Right hindlimb (tissue), 1 donor: ENCODE data around the gene C1orf105.

ENCODE experiments used
- DNase-seq: peaks from one replicate; pipeline ENCODE4 v3.0.0-alpha.2; 2018

The C1orf105 gene

DNA sequence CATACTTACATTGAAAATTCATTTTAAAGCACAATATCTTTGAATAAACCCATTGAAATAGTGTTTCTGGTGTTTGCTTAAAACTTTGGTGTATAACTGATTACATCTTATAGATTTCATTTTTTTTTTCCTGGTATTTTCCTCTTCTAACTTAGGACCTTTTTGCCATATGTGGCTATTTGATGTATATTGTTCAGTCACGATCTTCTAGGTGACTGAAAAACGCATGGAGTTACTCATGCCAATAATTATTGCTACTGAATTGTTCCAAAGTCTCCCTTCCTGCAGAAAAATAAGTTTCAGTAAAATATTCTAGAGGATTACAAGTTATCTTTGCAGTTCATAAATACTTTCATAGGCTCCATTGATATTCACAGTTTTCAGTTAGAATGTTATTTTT, 22.9 kb upstream of the C1orf105 start:
- DNase-seq: no peak

DNA sequence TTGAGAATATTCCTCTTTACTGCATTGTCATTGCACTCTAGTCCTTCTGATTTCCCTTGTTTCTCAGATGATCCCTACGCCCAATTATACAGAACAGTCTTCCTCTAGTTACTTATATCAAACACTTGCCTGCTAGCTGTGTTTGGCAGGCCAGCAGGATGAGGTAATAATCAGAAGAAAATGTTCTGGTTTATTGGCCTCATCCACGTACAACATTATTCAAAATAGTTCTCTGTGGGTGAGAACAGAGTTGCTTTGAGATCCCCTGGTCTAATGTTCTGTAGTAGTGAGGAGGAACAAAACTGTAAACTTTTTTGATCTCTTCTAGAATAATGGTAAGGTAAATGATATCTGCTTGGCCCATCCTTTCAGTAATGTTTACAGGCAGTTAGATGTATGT, 22.3 kb upstream of the C1orf105 start:
- DNase-seq: no peak

DNA sequence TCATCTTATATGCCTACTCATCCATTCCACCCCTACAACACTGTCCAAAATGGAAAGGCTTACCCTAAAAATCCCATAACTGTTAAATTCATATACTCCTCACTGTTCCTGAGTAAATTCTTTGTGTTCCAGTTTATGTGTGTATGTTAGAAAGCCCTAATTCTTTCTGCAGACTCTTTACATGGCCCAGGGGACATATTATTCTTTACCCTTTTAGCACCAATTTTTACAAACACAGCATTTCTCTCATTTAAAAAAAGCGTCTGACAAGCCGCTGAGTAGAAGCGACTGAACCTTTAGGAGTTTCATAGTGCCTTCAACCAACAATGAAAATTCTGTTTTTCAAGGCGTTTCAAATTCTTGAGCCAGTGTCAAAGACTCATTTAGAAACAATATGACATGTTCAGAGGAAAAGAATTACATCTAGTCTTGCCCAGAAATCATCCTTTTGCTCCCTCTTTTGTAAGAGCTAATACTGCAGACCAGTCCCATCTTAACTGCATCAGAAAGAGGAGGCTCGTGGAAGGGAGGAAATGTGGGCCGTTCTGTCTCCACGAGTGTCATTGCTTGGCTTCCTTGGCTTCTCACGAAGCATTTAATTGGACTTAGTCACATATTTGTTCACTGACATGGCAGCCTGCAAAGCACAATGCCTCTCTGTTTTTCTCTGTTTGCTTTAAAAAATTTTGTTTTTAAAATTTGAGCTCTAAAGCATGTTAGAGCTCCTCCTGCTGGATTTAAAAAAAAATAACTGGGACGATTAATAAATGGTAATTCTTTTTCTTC, 21.3 kb upstream of the C1orf105 start:
- peak; percentile 87 for DNase-seq

DNA sequence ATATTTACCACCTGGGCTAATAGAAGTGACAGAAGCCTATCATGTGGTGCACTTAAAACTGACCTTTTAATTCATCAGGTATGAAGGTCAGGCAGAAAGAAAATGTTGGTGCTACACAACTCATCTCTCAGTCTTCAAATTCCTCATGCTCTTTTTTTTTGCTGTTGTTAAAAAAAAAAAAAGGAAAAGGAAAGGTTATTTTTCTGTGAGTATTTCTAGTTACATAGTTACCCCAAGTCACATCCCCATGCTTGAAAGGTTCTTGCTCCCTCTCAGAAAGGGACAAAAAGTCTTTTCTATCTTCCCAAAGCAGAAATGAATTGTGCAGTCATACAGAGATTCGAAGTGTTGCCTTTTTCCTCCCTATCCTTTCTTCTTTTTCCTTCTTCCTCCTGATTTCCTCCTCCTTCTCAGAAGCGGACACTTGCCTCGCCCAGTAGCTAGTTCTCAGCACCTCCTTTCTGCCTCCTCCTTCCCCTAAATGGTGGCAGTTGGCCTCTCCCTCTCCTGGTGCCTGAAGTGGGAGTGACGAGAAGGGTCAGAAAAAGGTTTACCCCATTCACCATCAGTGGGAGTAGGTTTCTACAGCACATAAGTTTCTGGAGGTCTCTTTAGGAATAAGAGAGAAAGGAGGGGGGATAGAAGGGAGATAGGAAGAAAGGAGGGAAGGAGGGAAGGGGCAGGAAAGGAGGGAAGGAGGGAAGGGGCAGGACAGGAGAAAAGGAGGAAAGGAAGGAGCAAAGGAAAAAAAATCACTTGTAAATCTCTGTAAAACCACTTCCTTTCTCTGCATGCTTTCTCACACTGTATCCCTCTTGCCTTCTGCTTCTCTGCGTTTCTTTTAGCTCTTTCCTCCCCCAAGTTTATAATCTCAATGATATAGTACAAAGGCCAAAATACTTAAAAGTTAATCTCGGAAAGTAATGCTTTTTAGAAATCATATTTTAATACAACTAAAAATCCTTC, 20.4 kb upstream of the C1orf105 start:
- DNase-seq: no peak

DNA sequence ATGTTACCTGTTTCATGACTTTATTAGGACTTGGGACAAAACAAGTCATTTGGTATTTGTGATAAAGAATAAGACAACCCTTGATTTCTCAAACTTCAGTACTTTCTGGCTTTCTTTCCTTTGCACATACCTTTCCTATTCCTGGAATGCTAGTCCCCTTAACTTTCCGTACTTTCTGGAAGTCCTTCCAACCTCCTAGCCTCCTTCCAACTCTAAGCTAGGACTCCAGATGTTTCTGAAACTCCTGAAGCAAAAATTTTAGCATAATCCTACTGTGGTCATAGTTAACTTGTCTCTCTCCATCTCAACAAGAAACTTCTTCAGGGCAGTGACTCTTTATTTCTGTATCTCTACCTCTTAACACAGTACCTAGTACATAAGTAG, 19.8 kb upstream of the C1orf105 start:
- no peak for DNase-seq

GRCh38 chr1:172401477-172401876, 19.0 kb upstream of the C1orf105 start:
- no peak for DNase-seq

DNA sequence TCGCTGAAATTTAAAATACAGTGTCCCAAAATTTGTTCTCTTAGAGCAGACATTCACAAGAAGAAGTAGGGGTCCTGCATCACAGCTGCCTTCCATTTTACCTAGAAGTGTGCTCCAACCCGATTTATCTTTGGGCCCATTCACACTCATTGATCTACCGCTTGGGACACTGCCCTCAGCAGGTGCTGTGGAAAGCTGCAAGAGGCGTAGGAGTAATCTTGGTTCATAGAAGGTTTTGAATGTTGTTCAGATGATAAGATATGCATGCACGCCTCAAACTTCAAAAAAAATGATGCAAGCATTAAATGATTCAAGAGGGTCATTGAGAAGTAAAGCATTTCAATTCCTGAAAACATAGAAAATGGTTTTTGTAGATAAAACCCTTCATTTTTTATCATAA, 18.6 kb upstream of the C1orf105 start:
- no peak for DNase-seq

GRCh38 chr1:172402878-172403569, 17.5 kb upstream of the C1orf105 start:
- no peak for DNase-seq

DNA sequence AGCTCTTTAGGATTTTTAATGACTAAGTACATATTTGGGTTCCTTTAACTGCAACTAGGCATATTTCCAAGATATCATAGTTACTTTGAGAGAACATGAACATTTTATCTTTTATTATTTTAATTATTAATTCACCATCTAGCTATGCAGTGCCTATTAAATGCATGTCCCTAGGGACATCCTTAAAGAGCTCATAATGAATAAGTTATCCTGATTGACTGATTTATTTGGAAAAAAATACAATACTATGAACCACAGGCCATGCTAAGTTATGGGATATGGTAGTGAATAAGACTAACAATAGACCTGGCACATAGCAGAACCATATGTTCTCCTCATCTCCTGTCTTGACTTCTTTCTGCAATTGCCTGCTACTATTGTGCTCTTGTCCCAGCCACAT, 16.4 kb upstream of the C1orf105 start:
- DNase-seq: no peak

DNA sequence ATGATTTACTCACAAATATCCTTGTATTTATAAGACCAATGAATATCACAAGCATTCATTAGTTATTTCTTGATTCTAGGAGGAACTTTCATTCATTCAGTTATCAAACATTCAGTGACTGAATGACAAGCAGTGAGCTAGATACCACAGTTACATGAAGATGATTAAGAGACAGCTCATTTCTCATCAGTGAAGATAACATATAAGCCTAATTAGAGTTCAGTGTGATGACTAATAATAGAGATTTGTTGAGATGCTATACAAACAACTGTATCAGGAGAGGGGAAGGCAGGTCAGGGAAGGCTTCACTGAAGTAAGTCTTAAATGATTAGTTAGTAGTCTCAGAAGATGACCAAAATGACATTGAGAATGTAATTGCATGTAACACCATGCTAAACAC, 14.6 kb upstream of the C1orf105 start:
- no peak for DNase-seq

- DNase-seq: no peak
These were observed 13.5 kb upstream of the C1orf105 start for GRCh38 chr1:172406968-172407367.

DNA sequence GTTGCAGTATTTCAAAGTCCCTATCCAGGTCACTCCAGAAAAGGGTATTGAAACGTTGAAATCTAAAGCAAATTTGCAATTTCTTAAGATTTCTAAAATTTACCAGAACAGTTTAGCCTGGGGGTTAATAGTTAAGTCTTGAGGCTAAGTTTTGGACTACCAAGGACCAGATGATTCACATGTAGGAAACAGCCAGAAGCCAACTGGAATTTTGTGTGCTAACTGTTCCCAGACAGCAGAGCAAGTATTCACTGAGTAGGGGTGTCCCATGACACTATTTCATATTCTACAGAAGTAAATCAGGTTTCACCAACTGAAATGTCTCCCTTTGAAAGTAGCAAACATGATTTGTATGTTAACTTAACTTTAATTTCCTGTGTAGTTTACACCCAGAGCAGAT, 11.5 kb upstream of the C1orf105 start:
- DNase-seq: no peak

GRCh38 chr1:172410027-172410426, 10.5 kb upstream of the C1orf105 start:
- DNase-seq: no peak

GRCh38 chr1:172411791-172412338, 8.6 kb upstream of the C1orf105 start:
- no peak for DNase-seq

- DNase-seq: no peak
These were observed 6.2 kb upstream of the C1orf105 start for GRCh38 chr1:172414331-172414730.

- no peak for DNase-seq
These were observed 3.9 kb upstream of the C1orf105 start for GRCh38 chr1:172416496-172417035.

DNA sequence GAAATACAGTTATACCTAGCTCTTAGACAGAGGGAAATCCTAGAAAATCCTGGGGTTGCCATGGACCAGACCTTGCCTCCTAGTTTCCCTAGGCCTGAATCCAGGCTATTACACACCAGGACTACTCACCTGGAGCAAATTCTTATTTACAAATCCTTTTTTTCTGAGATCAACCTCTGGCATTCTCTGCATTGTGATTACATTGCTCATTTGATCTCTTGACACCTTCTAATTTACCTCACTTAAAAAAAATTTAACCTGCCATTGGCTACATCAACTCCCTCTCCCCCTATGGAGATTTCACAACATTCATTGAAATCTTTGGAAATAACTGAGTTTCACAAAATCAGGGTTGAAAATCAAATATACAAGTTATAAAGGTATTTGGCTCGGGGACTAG, 2.9 kb upstream of the C1orf105 start:
- DNase-seq: no peak

DNA sequence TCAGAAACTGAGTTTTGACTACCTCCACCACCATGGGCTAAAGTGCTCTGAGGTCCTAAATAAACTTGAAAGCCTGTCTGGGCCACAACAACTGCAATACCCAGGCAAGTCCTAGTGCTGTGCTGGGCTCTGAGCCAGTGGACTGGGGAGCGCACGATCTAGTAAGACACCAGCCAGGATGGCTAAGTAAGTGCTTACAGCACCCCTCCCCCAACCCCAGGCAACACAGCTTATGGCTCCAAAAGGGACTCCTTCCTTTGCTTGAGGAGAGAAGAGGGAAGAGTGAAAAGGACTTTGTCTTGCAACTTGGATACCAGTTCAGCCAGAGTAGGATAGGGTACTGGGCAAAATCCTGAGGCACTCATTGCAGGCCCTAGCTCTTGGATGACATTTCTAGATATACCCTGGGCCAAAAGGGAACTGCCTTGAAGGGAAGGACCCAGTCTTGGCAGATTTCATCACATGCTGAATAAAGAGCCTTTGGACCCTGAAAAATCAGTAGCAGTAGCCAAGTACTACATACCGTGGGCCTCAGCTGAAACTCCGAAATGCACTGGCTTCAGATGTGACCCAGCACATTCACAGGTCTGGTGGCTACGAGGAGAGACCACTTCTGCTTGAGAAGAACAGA, 1.6 kb downstream of the C1orf105 start:
- DNase-seq: no peak

GRCh38 chr1:172423336-172423735, 2.9 kb downstream of the C1orf105 start:
- no peak for DNase-seq

DNA sequence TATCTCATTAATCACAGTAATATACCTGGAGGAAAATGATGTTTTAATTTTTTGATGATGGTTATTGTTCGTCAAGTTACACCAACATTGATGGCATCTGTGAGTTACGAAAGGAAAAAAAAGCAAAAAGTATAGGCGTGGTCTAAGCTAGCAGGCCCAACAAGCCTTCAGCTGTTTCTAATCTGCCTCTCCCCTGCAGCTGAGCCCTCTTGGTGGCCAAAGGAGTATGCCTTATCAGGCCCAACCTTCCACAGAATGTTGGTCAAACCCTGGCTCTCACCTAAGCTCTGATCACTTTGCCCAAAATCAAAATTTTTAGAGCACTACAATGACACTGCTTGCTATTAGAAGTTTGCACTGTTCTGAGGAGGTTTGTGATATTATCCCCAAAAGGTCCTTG, 4.9 kb downstream of the C1orf105 start:
- no peak for DNase-seq

DNA sequence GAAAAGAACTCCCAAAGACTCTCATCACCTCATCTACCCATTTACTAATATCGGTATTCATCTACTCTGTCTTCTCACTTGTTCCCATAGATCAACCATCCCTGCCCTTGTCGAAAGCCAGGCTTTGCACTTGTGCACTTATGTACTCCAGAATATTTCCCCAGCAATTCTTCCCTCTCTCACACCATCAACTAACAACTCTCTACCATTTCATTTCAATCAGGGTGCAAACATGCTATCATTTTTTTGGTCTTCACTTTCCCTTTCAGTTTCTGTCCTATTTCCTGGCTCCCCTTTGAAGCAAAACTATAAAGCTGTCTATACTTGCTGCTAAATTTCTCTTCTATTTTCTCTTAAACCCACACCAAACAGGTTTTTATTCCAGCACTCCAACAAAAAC, 6.7 kb downstream of the C1orf105 start:
- DNase-seq: no peak
